GM21367 (cell line): Measurements from ENCODE around the gene DCC.
"Not testable (repeated sequence)": the region's sequence is repeated elsewhere in the genome, so short reads cannot be mapped to it uniquely, and the experiment has no call there.

Experiments
- ATAC-seq: cut with Tn5 transposase; IDR thresholded peaks from one replicate; pipeline ENCODE4 v1.9.1; 2021; ENCODE audit not compliant: unreplicated experiment

DCC gene

GRCh38 chr18:52349498-52349897 is 9.5 kb downstream of the DCC start:
- ATAC-seq = no peak

- ATAC-seq = no peak
Observed at GRCh38 chr18:52352920-52353319, 12.9 kb downstream of the DCC start.

DNA sequence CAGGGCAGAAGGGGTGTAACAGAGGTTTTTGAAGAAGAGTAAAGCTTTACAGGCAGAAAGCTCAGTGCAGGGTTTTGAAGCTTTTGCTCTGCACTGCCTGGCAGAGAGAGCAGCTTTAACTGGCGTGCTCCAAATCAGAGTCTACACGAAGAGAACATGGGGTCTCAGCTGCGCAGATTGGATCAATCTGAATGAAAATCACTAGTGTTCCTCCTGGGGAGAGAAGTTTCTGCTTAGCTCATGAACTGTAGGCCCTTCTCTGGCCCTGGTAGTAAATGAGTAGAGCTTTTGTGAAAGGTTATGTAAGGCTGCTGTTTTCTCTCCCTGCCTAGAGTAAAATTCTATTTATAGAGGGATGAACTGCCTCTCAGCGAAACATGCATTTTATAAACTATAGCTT is 13.6 kb downstream of the DCC start:
- ATAC-seq = no peak

DNA sequence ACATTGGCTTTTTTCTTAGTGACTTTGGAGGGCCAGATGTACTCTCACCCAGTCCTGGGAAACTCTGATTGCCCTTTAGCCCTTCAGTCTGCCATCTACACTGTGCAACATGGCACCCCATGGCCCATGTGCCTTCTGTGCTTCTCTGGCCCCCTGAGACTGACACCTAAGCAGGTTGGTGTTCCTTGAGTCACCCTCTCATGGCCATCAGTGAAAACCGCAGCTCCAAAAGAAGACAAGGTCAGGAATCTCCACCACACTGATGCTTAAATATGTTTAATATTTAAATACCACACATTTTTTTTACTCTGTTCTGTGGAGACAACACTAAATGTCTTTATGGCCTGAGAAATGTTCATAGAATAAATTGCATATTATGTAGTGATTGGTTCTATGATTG is 23.9 kb downstream of the DCC start:
- ATAC-seq = no peak

DNA sequence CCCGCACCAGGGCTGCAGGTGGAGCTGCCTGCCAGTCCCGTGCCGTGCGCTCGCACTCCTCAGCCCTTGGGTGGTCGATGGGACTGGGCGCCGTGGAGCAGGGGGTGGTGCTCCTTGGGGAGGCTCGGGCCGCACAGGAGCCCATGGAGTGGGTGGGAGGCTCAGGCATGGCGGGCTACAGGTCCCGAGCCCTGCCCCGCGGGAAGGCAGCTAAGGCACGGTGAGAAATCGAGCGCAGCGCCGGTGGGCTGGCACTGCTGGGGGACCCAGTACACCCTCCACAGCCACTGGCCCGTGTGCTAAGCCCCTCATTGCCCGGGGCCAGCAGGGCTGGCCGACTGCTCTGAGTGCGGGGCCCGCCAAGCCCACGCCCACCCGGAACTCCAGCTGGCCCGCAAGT is 26.9 kb downstream of the DCC start:
- ATAC-seq = not testable (repeated sequence)

DNA sequence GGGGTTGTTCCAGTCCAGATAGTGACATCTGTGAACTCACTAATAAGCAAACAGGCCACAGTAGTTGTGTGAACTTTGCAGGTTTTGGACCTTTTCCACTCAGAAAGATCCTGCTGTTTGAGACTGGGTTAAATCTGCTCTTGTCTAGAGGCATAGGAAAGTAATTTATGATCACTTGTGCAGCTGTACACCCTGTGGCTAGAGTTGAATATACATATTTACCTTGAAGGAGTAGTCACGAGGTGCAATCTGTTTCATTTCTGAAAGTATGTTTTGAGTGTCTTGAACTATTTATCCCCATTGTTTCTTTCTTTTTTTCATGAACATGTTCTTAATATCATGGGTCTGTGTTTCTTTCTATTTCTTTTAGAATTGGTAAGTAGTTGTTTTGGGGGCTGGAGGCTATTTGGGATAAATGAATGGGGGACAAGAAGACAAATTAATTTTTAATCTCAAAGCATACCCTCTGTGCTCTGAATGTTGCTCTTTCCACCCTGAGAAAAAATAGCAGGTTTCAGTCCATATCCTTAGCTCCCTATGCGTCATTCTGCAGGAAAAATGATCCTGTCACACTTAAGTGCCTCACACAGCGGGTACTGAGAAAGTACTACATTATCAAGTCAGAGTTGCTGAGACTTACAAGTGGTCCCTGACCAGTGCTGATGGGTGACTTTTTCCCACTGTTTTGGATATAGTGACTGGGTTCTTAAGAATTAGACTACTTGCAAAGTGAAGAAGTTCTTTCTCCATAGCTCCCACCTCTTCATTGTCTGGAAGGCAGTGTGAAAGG is 28.2 kb downstream of the DCC start:
- ATAC-seq = no peak

GRCh38 chr18:52370841-52371240 is 30.8 kb downstream of the DCC start:
- no peak for ATAC-seq

GRCh38 chr18:52376104-52376503 is 36.1 kb downstream of the DCC start:
- no peak for ATAC-seq

DNA sequence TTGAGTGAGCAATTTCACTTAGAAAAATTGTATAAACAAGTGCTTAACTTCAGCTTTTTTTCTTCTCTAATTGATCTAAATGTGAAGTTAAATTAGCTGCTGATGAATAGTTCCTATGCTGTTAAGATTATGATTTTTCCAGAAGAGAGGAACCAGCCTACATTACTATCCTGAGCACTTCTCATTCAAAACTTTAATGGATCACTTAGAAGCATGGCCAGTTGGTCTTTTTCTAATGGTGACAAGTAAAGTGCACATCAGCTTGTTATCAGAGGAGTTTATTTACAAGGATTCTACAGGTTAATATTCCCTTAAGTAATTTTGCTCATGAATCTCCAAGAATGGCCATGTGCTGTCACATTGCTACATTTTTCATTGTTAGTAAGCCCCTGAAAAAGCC is 37.1 kb downstream of the DCC start:
- no peak for ATAC-seq

- no peak for ATAC-seq
Observed at GRCh38 chr18:52386306-52386705, 46.3 kb downstream of the DCC start.

- no peak for ATAC-seq
Observed at GRCh38 chr18:52387175-52387574, 47.2 kb downstream of the DCC start.

DNA sequence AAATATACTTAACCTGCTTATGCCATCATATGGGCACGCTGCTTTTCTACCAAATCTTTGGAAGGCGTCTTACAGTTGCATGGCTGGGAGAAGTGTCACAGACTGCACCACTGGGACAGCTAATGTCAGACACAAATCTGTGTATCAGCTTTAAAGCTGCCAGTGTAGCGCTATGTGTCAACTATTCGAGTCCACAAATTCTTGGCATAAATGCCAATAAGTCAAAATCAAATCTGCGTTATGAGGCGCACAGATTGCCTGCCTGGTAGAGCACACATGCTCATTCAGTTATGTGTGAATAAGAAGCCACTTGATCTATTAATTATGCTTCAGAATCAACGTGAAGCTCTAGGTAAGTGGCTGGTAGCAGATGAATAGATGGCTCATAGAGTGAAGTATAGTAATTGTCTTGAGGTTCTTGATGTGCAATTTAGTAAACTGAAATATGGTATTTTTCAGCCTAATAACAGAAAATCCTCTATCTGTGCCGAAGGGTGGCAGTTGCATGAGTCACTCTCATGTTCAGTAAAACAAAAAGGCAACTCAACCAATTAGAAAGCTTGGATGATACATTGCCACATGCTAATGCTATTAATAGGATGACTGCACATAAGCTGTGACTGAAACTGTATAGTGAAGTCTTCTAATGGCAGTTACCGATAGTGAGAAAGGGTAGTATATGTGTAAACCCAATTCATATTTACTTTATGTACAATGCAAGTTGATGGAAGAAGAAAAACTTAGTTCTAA is 52.0 kb downstream of the DCC start:
- no peak for ATAC-seq

DNA sequence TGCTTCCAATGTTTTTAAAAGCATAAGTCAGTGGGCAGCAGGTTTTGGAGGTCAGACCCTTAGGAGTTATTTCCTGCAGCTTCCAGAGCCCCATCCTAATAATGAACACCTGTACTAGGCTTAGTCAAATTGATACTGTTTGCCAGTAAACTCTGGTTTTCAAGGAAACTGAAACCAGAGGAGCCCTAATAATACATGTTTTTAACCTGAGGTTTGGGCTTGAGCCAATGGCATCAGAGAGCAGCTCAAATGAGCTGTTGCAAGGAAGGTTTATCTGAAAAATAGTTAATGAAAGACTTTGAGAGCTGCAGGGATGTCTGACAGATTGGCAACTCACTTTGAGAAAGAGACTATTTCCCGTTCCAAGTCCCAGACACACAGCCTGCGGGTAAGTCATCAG is 54.6 kb downstream of the DCC start:
- no peak for ATAC-seq

DNA sequence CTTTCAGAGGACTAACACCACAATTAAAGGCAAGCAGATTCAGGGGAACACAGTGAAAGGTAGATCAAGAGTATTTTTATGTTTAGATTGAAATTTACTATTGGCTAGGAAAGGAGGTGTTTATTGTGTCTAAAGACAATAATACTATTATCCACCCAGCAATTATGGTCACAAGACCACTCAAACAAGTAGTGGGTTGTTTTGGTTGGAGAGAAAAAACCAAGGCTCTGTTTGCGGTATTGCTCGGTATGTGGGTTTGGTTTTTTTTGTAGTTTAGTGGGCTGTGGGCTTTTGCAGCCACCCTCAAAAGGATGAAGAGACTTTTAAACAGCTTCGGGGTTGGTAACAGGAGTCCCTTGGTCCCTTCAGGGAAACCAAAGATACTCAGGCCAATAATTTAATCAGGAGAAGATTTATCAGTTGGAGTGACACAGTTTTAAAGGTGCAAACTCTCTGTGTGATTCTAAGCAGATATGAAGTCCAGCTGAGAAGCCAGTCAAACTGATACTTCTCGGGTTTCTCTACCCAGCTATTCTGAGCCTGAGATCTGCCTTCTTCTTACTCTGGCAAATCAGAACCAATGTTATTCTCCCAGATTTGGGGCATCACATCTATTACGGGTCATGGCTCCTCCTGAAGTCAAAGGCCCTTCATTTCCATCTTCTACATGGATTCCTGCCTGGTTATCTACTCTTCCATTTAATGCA is 55.3 kb downstream of the DCC start:
- peak; percentile 60 for ATAC-seq

GRCh38 chr18:52401236-52401635 is 61.2 kb downstream of the DCC start:
- no peak for ATAC-seq

DNA sequence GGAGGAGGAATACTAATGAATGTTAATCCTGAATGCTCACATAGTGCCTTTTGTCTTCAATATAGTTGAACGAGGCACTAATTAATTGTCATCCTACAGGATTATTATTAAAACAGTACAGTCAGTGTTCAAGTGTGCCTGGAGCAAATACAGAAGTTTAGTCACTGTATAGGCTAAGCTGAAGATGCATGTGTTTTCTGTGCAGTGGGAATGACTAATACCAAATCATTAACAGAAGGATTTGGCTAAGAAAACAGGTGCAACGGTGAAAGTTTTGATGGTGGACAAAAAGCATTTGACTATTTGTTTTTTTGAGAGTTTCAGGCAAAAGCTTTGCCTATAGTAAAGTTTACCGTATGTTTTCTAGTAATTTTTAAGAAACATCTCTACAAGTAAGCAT is 62.8 kb downstream of the DCC start:
- no peak for ATAC-seq

DNA sequence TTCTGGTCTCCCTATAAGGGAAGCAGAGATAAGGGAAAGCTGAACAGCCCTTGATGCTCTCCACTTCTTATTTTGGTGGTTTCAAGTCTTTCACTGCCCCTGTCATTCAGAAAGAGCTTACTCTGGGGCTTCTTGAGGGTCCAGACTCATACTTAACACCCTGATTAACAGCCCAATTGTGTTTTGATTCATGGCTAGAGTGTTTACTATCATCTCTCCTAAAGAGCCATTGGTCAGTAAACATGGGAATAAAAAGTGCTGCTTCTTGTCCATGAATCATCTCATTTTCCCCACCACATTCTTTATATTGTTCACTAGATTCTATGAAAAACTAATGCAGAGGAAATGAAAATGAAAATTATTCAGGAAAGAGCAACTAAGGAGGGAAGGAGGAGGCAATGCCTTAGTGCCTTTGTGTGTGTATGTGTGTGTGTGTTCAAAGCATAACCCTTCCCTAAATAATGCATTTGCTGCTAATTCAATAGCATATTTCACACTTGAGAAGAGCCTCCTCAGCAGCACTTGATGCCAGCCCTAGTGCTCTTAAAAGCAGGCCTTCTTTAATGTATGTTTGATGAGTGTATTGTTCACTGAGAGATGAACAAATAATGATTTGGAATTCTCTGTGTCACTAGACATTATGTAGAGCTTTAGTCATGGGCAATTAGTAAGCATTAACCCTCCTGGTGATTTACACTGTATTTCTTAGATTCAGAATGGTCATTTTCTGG is 63.5 kb downstream of the DCC start:
- ATAC-seq = no peak

DNA sequence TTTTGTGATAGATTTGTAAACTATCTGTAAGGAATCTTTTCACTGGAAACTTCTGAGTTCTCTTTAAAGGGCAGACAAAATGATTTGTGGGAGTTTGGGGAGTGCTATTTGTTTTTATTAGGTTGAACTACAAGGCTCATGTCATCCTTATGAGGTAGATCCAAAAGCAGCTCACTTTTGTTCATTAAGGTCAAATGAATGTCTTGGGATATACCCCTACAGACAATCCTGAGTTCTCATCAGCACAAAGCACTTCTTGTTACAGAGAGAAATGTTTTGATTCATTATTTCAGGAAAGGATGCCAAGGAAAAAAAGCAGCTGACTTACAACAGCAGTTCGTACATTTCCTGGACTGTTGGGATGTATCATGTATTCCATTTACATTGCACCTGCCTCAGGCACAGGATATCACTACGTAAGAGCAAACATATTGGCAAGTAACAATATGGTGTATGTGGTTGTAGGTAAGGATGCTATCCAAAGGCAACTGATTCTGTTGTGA is 68.9 kb downstream of the DCC start:
- no peak for ATAC-seq

- peak; percentile 87 for ATAC-seq
Observed at GRCh38 chr18:52409727-52410126, 69.7 kb downstream of the DCC start.

GRCh38 chr18:52415131-52415530 is 75.1 kb downstream of the DCC start:
- ATAC-seq = no peak

DNA sequence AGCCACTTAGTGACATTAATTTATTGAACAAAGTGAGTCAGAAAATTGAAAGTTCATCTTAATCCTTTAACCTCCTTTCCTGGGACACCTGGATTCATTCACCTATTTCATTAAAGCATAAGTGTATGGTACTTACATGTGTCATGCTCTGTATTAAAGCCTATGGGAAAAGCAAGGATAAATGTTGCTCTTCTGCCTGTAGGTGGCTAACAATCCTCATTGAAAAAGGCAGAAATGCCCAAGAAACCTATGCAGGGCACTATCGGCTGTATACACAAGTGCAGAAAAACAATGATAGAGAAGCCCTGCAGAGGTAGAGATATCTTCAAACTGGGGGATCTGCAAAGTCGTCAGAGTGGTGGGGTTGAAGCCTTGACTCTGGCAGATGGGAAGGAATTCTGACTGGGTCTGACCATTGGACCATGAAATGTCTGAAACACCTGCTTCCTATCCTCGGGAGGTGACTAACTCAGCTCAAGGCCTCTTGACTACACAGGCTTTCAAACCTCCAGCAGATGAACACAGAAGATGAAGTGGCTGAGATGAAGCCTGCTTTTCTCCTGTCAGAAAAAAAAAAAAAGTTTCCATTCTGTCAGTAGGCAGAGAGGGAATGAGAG is 83.1 kb downstream of the DCC start:
- no peak for ATAC-seq
